SK-MEL-5 (cell line): ENCODE data around the gene KICS2. TPM values are rescaled to one million over a fixed set of nuclear protein-coding genes. Genes with fewer than 3 reads are reported as not detected.

Source experiments
- DNase-seq: peaks from one replicate; pipeline ENCODE4 v3.0.0-alpha.2; 2016; ENCODE audit warnings: low read depth, low spot score
- in situ Hi-C: cut with HindIII; loops from 2 replicates; pipeline ENCODE4 v1.10.0; 2016; ENCODE audit warnings: low sequenced_read_pairs, high pct_unique_total_duplicates, low pct_unique_long_range_greater_than_20kb
- small RNA-seq, 2 experiments: library from RNA; depleted of rRNA; stranded (forward); fragments of <200 nt; gene quantifications; one replicate each; pipeline ENCODE3, GENCODE V24; 2014
- total RNA-seq: library from RNA; depleted of rRNA; stranded (reverse); fragments of >200 nt; shearing (Covaris generic); gene quantifications from 2 replicates; pipeline ENCODE4 v1.2.3, GENCODE V29; 2014; rRNA removed

KICS2 gene
- total RNA-seq, 1 experiment from 2014 or later, result 15.3 TPM

- in situ Hi-C loops, result no loop called here
- DNase-seq, result no peak
These were observed 34.7 kb downstream of the KICS2 start for GRCh38 chr12:64187370-64187769.

GRCh38 chr12:64186789-64187188 is 35.3 kb downstream of the KICS2 start:
- in situ Hi-C loops, result no loop called here
- DNase-seq, result no peak

- in situ Hi-C loops, result no loop called here
- DNase-seq, result no peak
These were observed 37.9 kb downstream of the KICS2 start for GRCh38 chr12:64184216-64184615.

- DNase-seq, result peak; percentile 91
- in situ Hi-C loops, result no loop called here
These were observed 40.4 kb downstream of the KICS2 start for GRCh38 chr12:64181430-64182291.

GRCh38 chr12:64180951-64181350 is 41.1 kb downstream of the KICS2 start:
- peak; percentile 84 for DNase-seq
- in situ Hi-C loops, result no loop called here

GRCh38 chr12:64178122-64178521 is 44.0 kb downstream of the KICS2 start:
- DNase-seq, result no peak
- in situ Hi-C loops, result no loop called here

- no peak for DNase-seq
- in situ Hi-C loops, result no loop called here
These were observed 45.1 kb downstream of the KICS2 start for GRCh38 chr12:64177001-64177400.

GRCh38 chr12:64175254-64175945 is 46.7 kb downstream of the KICS2 start:
- in situ Hi-C loops, result no loop called here
- peak; percentile 48 for DNase-seq

GRCh38 chr12:64173456-64173855 is 48.6 kb downstream of the KICS2 start:
- DNase-seq, result no peak
- in situ Hi-C loops, result no loop called here

Small RNA genes within 50 kb of the gene (small RNA-seq; reads per million reads assigned to genes)
- gene RNU5A-7P, result 0 reads per million in 2 experiments
- gene RNU6-1009P, result 0 reads per million in 2 experiments

Other genes starting within 250 kb of the KICS2 start
- 0.19 and 0.29 TPM in 2 replicates for gene C12orf56, start 168.5 kb upstream of the KICS2 start, total RNA-seq
- 154 and 156 TPM in 2 replicates for gene XPOT, start 182.1 kb upstream of the KICS2 start, total RNA-seq
- gene TBK1, start 229.8 kb upstream of the KICS2 start, total RNA-seq, result 57.2 and 64.0 TPM in 2 replicates